Skeletal muscle satellite cell (primary cell): ENCODE data around the gene SOX13. TPM values are rescaled to one million over a fixed set of nuclear protein-coding genes. Genes with fewer than 3 reads are reported as not detected.
A peak's percentile ranks its signal among the peaks of the same experiment; 100 is the strongest.

ENCODE experiments used
- H3K27me3 ChIP-seq: 2 replicates; pipeline ENCODE4 v1.7.0; 2013; ENCODE audit warnings: low read length; ENCODE audit not compliant: control insufficient read depth, insufficient read depth
- H3K36me3 ChIP-seq: 2 replicates; pipeline ENCODE4 v1.7.0; 2013; ENCODE audit warnings: mild to moderate bottlenecking, control low read depth, low read length; ENCODE audit not compliant: insufficient read depth
- H3K4me1 ChIP-seq: 2 replicates; pipeline ENCODE4 v1.7.0; 2013; ENCODE audit warnings: low read length; ENCODE audit not compliant: control insufficient read depth, insufficient read depth
- H3K4me2 ChIP-seq: 2 replicates; pipeline ENCODE4 v1.7.0; 2013; ENCODE audit warnings: mild to moderate bottlenecking, low read length
- H3K4me3 ChIP-seq: 2 replicates; pipeline ENCODE4 v1.7.0; 2013; ENCODE audit warnings: low read length
- H3K9ac ChIP-seq: 2 replicates; pipeline ENCODE4 v1.7.0; 2013; ENCODE audit warnings: mild to moderate bottlenecking, low read depth, low read length, moderate library complexity
- H3K9me3 ChIP-seq: replicated peaks from 2 replicates; pipeline ENCODE4 v1.7.0; 2013; ENCODE audit warnings: mild to moderate bottlenecking, control low read depth, low read length
- total RNA-seq: library from RNA; depleted of rRNA; stranded (reverse); fragments of >200 nt; gene quantifications from 2 replicates; pipeline ENCODE4 v1.2.3, GENCODE V29; 2012; rRNA removed

The SOX13 gene
- total RNA-seq = 8.1 and 12.0 TPM in 2 replicates

- peaks cover 15% of the 10 kb centered on the region for H3K27me3 ChIP-seq
- no peaks in the 10 kb centered on the region for H3K36me3 ChIP-seq
- peak within 1 kb of the TSS; percentile 91 for H3K4me2 ChIP-seq
- H3K9ac ChIP-seq = peak within 1 kb of the TSS; percentile 72
- H3K9me3 ChIP-seq = no peaks in the 10 kb centered on the region
- peaks cover 10% of the 10 kb centered on the region for H3K4me1 ChIP-seq
- H3K4me3 ChIP-seq = peak within 1 kb of the TSS; percentile 96
Measured at GRCh38 chr1:204072931-204073836, at the start of gene SOX13. TSS of gene SOX13 (plus strand) at chr1:204073115. CDS start at chr1:204112916, 39,801 bp downstream.

DNA sequence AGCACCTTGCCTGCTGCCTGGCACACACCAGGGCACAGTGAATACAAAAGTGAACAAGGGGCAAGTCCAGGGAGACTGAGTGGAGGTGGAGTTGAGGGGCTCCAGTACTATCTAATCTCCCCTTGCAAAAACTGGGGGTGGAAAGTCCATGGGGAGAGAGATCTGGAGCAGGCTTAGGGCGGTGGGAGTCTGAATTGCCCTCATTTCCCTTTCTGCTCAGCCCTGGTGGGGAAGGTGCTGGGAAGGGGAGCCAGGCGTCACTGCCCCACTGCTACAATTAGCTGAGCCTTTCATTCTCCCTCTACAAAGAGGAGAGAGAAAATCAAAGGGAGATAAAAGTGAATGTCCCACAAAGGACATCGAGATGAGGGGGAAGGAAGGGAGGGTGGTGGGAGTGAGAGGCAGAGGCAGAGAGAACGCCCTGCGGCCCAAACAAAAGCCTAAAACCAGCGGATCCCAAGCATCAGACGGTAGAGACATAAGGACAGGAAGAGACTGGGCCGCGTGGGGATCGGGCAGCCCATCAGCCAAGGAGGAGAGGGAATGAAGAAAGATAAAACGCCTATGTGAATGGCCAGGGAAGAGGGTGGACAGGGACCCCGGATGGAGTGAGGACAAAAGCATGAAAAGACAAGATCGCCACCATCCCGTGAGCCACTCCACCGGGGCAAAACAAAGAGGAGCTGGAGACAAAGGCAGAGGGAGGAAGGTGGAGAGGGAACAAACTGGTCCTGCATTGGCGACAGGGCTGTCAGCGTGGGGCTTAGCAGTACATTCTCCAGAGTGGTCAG, 46.8 kb upstream of the SOX13 start:
- Histone ChIP-seq H3K4me1 (no peaks in the 10 kb centered on the region), H3K9me3 (no peaks in the 10 kb centered on the region), H3K36me3 (no peaks in the 10 kb centered on the region), H3K9ac (no peak overlapping the region), H3K27me3 (peaks cover 44% of the 10 kb centered on the region), H3K4me2 (no peak overlapping the region), H3K4me3 (no peak overlapping the region)

GRCh38 chr1:204027446-204027845, 45.5 kb upstream of the SOX13 start:
- Histone ChIP-seq H3K36me3 (no peaks in the 10 kb centered on the region), H3K9me3 (no peaks in the 10 kb centered on the region), H3K4me2 (no peak overlapping the region), H3K27me3 (peaks cover 49% of the 10 kb centered on the region), H3K9ac (no peak overlapping the region), H3K4me3 (no peak overlapping the region), H3K4me1 (no peaks in the 10 kb centered on the region)

GRCh38 chr1:204029016-204029415, 43.9 kb upstream of the SOX13 start:
- Histone ChIP-seq H3K36me3 (no peaks in the 10 kb centered on the region), H3K4me1 (no peaks in the 10 kb centered on the region), H3K4me2 (no peak overlapping the region), H3K4me3 (no peak overlapping the region), H3K9me3 (no peaks in the 10 kb centered on the region), H3K9ac (no peak overlapping the region), H3K27me3 (peaks cover 57% of the 10 kb centered on the region)

DNA sequence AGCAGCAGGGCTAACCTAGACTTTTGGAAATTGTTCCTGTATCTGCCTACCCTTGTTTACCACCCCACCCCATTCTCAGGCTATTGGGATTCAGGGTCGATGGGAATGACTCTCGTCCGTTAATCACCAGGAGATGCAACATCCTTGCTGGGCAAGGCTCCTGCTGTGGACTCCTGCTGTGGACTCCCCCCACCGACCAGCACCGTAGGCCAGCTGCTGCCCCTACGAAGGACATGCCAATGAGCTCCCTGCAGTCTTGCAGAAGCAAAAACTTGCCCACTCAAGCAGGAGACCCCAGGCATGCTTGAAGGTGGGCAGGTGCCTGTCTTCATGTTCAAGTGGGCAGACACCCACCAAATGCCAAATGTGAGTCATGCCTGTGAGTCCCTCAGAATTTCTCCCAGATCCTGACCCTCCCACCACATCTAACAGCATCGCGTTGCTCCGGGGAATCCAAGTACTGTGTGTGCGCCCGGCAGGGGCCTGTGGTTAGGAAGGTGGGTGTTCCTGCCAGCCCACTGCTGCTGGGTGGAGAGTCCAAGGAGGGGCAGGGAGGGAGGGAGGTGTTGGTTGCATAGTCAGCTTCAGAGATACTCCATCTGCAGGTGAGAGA, 41.7 kb upstream of the SOX13 start:
- Histone ChIP-seq H3K4me3 (no peak overlapping the region), H3K4me1 (no peaks in the 10 kb centered on the region), H3K9ac (no peak overlapping the region), H3K4me2 (no peak overlapping the region), H3K36me3 (no peaks in the 10 kb centered on the region), H3K27me3 (peaks cover 45% of the 10 kb centered on the region), H3K9me3 (no peaks in the 10 kb centered on the region)

- Histone ChIP-seq H3K4me2 (no peak overlapping the region), H3K9me3 (no peaks in the 10 kb centered on the region), H3K36me3 (no peaks in the 10 kb centered on the region), H3K4me3 (no peak overlapping the region), H3K4me1 (no peaks in the 10 kb centered on the region), H3K9ac (no peak overlapping the region), H3K27me3 (peaks cover 32% of the 10 kb centered on the region)
Measured at GRCh38 chr1:204032642-204033235, 40.2 kb upstream of the SOX13 start.

GRCh38 chr1:204033306-204033705, 39.6 kb upstream of the SOX13 start:
- Histone ChIP-seq H3K9ac (no peak overlapping the region), H3K36me3 (no peaks in the 10 kb centered on the region), H3K9me3 (no peaks in the 10 kb centered on the region), H3K4me2 (no peak overlapping the region), H3K27me3 (peaks cover 28% of the 10 kb centered on the region), H3K4me3 (no peak overlapping the region), H3K4me1 (no peaks in the 10 kb centered on the region)

DNA sequence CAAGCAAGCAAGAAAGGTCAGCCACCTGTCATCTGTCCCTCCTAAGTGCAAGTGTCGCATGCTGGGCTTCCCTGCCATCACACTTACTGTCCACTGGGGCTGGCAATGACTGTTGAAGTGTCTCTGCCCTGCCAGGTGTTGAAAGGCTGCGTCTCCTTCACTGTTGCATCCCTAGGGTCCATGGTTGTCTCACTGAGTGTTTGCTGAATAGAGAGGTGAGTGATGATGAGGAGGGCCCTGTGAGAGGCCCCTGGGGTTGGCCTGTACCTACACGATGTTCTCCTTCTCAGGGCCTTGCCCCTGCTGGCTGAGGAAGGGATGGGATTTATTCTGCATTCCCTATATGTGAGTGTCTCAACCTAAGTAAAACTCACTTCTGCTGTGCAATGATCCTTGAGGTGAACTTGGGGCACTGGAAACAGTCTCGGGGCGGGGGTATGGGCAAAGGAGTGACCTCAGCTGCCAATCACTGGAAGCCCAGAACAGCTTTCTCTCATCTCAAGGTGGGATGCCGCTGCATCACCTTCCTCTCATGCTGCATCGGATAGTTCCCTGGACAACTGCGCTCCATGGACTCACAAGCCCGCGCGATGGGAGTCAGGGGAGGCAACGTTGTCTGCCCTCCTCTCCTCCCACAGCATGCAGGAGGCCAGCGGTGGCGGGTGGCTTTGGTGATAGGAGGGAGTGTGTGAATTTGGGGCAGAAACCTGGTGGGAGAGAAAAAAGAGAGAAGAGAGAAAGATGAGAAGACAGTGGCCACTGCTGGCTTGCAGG, 35.8 kb upstream of the SOX13 start:
- H3K4me3 ChIP-seq = no peak overlapping the region
- H3K4me1 ChIP-seq = peaks cover 14% of the 10 kb centered on the region
- no peaks in the 10 kb centered on the region for H3K36me3 ChIP-seq
- H3K9me3 ChIP-seq = no peaks in the 10 kb centered on the region
- H3K4me2 ChIP-seq = no peak overlapping the region
- H3K9ac ChIP-seq = no peak overlapping the region
- peaks cover 16% of the 10 kb centered on the region for H3K27me3 ChIP-seq

DNA sequence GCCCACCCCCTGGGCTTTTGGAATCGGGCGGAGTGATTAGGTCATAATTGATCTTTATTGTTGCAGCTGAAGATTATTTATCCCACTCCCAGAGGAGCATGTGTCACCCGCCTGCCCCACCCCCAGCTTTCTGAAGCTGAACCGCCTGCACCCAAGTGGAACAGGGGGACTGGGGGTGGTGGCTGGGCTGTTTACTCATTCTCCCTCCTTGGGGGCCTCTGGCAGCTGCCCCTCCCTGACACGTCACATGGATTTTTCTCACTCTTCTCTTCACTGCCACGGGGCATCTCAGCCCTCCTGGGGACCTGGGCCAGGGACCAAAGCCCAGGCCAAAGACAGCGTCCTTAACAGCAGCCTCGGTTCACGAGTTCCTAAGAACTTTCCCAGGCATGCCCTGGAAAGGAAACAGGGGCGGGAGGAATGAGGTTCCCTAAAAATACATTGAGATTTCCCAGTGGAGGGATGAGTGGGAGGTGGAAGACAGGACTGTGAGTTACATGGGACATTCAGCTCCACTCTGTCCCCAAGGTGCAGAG, 31.6 kb upstream of the SOX13 start:
- peaks cover 3% of the 10 kb centered on the region for H3K27me3 ChIP-seq
- no peaks in the 10 kb centered on the region for H3K9me3 ChIP-seq
- H3K4me2 ChIP-seq = peak overlapping the region; percentile 35
- no peaks in the 10 kb centered on the region for H3K36me3 ChIP-seq
- H3K4me3 ChIP-seq = peak overlapping the region; percentile 4
- peak overlapping the region; percentile 1 for H3K9ac ChIP-seq
- H3K4me1 ChIP-seq = peaks cover 15% of the 10 kb centered on the region

DNA sequence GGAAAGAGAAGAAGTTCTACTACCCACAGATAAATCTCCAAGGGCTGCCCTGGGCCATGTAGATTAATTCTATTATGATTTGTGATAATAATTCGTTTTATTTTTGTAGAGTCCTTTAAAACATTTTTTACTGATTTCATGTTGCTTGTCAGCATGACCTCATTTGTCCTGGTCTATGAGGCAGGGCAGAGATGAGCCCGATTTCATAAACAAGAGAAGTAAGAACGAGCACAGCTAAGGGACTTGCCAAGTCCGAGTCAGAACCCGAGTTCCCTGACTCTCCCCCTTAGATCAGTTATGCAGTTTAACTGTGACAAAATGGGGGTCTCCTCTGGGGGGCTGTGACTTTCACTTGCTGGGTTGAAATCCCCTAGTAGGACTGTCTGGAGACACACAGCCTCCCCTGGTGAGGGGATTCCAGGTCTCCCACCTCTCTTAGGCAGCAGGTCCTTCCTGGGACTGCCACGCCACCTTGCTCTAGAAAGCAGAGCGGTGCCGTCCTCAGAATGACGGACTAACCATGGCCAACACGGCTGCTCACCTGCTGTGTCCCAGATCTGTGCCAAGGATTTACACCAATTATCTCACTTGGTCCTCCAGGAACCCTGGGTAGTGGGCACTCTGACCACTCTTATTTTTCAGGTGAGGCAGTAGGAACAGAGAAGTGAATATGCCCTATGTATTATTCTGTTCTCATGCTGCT, 31.0 kb upstream of the SOX13 start:
- peak overlapping the region; percentile 1 for H3K9ac ChIP-seq
- H3K27me3 ChIP-seq = peaks cover 3% of the 10 kb centered on the region
- no peaks in the 10 kb centered on the region for H3K9me3 ChIP-seq

More for the DNA sequence above, 31.0 kb upstream of the SOX13 start:
- H3K36me3 ChIP-seq = no peaks in the 10 kb centered on the region
- peak overlapping the region; percentile 12 for H3K4me3 ChIP-seq
- peak overlapping the region; percentile 35 for H3K4me2 ChIP-seq
- H3K4me1 ChIP-seq = peaks cover 15% of the 10 kb centered on the region
